ENCODE data around the gene WSB2.
A peak's percentile ranks its signal among the peaks of the same experiment; 100 is the strongest.
"Not testable (repeated sequence)": the region's sequence is repeated elsewhere in the genome, so short reads cannot be mapped to it uniquely, and the experiment has no call there.

The WSB2 gene

DNA sequence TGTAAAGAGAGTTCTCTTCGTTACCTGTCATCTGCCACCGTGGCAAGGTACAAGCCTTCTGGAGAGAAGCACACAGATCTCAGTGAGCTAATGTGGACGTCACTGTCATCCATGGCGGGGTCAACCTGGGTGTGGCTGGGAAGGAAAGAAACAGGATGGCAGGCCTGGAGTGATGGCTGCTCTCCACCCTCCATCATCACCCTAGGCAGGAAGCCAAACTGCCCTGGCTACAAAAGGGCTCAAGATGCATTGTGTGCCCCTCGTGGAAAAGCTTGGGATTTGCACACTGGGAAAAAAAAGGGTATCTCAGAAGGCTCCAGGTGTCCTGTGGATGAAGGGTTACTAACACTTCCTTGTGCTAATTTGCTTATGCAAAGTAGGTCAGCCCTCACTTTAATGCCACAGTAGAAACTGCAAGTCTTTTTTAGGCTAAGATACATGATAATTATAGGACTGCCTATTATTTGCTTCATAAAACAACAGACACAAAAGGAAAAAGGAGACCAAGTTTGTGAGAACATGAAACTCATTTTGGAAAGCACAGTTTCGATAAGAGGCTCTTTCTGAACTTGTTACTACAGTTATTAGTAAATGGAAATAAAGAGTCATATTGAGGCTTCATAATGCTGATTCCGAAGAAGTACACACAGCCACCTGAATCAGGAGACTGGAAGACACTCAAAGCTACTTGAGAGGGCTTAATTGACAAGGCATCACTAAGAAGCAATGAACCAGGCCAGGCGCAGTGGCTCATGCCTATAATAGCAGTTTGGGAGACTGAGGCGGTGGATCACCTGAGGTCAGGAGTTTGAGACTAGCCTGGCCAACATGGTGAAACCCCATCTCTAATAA is 25.6 kb downstream of the WSB2 start:
- no peak for DNase-seq (ENCODE audit: low read depth)

- no peak for DNase-seq (ENCODE audit: low read depth)
Measured at GRCh38 chr12:118034429-118035189, 26.4 kb downstream of the WSB2 start.

DNA sequence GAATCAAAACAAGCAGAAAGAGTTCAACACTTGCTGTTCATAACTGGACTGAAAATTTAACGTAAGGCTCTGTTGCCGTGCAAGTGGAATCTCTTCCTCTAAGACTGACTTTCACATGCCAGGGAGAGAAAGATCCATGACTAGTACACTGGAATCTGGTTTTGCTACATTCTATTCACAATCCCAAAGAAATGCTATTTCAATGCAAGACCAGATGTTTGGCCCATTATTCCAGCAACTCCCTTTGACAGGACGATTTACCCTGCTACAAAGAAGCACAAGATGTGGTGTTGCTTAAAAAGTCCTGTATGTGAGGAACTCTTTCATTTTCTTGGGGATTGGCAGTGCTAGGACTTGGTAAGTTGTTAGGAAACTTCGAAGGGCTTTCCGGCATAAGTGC is 27.1 kb downstream of the WSB2 start:
- peak; percentile 59 for DNase-seq (ENCODE audit: low read depth)

GRCh38 chr12:118033323-118033722 is 27.7 kb downstream of the WSB2 start:
- no peak for DNase-seq (ENCODE audit: low read depth)

- no peak for DNase-seq (ENCODE audit: low read depth)
Measured at GRCh38 chr12:118032188-118032587, 28.8 kb downstream of the WSB2 start.

GRCh38 chr12:118029166-118029565 is 31.8 kb downstream of the WSB2 start:
- DNase-seq (ENCODE audit: low read depth): no peak

- DNase-seq (ENCODE audit: low read depth): no peak
Measured at GRCh38 chr12:118025168-118025567, 35.8 kb downstream of the WSB2 start.

DNA sequence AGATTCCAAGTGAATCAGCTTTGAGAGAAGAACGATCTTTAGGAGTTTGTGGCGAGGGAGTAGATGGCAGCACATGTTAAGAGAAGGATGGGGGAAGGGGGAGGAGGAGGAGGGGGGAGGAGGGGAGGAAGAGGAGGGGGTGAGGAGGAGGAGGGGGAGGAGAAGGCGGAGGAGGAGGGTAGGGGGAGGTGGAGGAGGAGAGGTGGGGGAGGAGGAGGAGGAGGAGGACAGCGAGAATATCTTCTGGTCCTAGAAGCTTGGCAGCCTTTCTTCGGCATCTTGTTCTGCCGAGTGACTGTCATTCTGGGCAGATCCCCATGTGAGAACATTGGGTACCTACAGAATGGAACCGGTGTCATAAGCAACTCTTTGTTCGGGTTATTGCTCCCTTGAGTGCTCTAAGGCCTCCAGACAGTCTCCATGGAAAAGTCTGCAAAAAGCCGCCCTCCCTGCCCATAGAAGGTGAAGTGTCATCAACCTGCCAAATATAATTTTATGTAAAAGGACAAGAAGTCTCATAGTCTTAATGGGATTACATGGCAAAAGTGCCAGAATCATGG is 37.6 kb downstream of the WSB2 start:
- no peak for DNase-seq (ENCODE audit: low read depth)

DNA sequence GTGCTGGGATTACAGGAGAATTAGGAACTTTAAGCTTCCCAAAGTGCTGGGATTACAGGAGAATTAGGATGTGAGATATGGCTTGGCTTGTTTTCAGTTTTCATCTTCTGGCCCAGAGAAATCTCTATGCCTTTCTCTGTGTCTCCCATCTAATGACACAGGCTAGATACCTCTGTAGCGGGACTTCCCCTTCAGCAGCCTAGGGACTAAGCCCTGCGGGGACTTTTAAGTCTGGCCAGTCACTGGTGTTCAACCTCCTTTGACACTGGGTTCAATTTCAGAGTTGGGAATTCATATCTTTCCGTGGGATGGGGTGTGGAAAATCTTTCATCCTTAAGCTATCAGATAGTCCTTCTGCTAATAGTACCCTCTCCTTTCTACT is 38.3 kb downstream of the WSB2 start:
- no peak for DNase-seq (ENCODE audit: low read depth)

- not testable (repeated sequence) for DNase-seq (ENCODE audit: low read depth)
Measured at GRCh38 chr12:118022097-118022727, 38.8 kb downstream of the WSB2 start.

DNA sequence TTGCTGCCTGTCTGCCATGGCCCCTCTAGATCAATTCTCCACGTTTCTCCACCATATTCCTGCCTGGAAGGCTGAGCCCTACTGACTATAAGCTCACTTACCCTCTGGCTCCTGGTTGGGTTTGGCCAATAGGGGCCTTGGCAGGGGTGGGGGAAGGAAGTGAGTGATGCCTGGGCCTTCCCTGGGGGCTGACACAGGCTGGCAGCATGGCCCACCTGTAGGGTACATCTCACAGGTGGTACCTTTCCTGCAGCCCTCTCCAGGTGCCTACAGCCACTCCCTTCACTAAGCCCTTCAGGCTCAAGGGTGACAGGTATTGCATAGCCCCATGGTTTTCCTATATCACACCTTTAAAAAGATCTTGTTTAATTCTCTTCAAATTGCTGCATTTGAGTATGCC is 40.9 kb downstream of the WSB2 start:
- DNase-seq (ENCODE audit: low read depth): no peak

DNA sequence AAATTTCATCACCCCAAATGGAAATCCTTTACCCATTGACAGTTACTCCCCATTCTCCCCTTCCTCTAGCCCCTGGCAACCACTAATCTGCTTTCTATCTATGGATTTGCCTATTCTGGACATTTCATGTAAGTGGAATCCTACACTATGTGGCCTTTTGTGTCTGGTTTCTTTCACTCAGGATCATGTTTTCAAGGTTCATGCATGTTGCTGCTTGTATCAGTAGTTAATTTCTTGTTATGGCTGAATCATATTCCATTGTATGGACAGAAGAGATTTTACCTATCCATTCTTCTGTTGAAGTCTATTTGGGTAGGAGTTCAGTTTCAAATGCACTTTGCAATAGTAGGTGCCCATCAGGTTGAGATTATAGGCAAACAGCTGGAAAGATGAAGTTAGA is 43.1 kb downstream of the WSB2 start:
- no peak for DNase-seq (ENCODE audit: low read depth)

DNA sequence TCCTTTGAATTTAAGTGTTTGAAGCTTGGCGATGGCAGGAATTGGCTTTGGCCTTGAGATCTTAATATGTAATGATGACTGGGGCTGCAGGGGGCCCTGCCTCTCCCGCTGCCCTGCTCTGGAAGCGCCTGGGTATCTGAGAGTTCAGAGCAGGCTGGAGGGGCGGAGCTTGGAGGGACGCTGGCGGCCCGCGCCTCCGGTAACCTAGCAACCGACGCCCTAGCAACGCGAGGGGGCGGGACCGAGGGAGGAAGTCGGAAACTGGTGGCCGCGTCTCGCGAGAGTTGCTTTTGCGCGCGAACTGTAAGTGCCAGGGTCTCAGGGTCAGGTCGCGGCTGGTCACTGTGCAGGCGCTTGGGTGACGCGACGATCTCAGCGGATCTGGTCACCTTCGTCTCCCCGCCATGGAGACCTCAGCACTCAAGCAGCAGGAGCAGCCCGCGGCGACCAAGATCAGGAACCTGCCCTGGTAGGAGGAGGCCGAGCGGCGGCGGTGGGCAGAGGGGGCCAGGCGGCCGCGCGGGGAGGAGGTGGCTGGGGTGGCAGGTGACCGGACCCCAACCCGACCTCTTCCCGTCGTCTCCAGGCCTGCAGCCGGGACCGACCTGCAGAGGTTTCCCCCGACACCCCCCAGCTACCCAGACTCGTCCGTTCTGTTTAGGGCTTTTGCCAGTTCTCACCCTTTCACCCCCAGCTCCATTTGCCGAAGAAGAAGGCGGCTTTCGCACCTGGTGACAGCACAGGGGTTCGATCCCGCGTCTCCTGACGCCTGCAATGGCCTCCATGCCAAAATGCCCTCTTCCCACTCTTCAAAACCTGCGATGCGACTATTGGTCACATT is 44.3 kb downstream of the WSB2 start, which contains the start of gene RFC5:
TSS of gene RFC5 (plus strand) at position 280 of the 841 bp plus-strand sequence. CDS start at position 405, 125 bp downstream.
- DNase-seq (ENCODE audit: low read depth): peak; percentile 53

DNA sequence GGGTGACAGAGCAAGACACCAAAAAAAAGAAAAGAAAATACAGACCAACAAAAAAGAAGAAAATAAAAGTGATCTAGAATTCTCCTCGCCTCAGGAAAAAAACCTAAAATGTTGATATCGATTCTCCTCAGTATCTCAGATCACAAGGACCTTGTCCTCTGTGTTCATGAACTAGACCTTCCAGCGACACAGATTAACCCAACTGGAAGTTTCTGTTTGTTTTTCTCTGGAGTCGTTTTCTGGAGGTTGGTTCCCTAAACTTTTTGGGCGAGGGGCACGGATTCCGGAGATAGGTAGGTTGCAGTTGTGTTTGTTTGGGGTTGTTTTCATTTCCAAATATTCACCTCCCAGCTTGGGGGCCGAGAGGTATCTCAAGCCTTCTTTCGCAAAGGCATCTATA is 45.0 kb downstream of the WSB2 start:
- no peak for DNase-seq (ENCODE audit: low read depth)

DNA sequence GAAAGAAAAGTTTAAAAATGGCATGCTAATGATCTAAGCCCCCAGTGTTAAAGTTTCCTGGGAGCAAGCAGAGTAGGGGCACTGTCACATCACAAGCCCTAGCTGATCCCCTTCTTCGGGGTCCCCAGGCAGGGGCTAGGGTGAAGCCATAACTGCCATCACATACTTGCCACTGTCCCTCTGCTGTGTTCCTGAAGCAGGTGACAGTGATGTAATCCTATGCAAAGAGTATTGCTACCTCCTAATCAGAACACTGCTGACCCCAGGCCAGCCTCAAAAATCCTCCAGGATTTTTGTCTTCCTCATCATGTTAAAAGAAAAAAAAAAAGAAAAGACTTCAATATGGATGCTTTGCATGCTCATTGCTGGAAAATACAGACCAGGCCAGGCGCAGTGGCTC is 45.7 kb downstream of the WSB2 start:
- no peak for DNase-seq (ENCODE audit: low read depth)

GRCh38 chr12:118013283-118013682 is 47.7 kb downstream of the WSB2 start:
- no peak for DNase-seq (ENCODE audit: low read depth)

- DNase-seq (ENCODE audit: low read depth): no peak
Measured at GRCh38 chr12:118011961-118012360, 49.0 kb downstream of the WSB2 start.

- DNase-seq (ENCODE audit: low read depth): no peak
Measured at GRCh38 chr12:118011377-118011776, 49.6 kb downstream of the WSB2 start.

- DNase-seq (ENCODE audit: low read depth): no peak
Measured at GRCh38 chr12:118010903-118011302, 50.1 kb downstream of the WSB2 start.

- DNase-seq (ENCODE audit: low read depth): not testable (repeated sequence)
Measured at GRCh38 chr12:117999806-118000205, 61.2 kb downstream of the WSB2 start.

- DNase-seq (ENCODE audit: low read depth): no peak
Measured at GRCh38 chr12:117998719-117999118, 62.3 kb downstream of the WSB2 start.
